ENCODE results near the gene OR4D2. TPM values are rescaled to one million over a fixed set of nuclear protein-coding genes. Genes with fewer than 3 reads are reported as not detected.

The OR4D2 gene
- total and polyA plus RNA-seq, 3 donors from 2014 or later: not detected

DNA sequence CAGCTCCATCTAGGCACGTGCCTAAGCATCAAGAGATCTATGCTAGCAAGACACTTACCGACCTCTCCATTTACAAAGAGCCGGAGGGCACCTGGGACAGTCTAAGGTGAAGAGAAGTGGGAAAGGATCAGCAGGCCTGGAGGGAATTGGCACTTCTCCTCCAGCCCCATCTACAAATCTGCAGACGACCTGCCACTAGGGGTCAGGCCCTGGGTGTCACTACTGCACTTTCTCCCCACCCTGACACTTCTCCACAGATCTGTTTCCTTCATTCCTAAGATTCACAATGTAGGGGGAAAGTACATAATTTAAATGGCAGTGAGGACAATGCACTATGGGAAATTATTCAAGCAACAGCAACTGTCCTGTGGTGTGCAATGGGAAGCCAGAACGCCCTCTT lies 44.1 kb downstream of the OR4D2 start:
- intact Hi-C loops (cut with DNase I; ENCODE audit: low total_unique reads): no loop called here

DNA sequence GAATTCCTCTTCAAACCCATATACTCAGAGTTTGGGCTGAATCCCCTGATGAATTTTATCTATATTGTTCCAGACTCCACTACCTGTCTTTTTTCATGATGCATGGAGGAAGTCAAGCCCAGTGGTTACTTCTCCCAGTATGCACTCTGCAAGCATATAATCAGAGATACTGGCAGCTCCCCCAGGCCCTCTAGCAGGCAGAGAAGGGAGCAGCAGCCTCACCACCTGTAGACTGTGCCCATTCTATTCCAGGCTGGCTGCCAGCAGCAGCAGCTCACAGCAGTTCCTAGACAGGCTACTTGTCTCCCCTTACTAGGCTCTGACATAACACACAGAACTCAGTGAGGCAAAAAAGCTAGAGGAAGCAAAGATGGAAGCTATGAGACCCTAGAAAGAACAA lies 48.9 kb downstream of the OR4D2 start:
- no peaks in the 10 kb centered on the region for H3K36me3 ChIP-seq (ENCODE audit: low read depth, missing control alignments)
- H3K27me3 ChIP-seq: no peaks in the 10 kb centered on the region
- TF ChIP-seq, protein P1, sequence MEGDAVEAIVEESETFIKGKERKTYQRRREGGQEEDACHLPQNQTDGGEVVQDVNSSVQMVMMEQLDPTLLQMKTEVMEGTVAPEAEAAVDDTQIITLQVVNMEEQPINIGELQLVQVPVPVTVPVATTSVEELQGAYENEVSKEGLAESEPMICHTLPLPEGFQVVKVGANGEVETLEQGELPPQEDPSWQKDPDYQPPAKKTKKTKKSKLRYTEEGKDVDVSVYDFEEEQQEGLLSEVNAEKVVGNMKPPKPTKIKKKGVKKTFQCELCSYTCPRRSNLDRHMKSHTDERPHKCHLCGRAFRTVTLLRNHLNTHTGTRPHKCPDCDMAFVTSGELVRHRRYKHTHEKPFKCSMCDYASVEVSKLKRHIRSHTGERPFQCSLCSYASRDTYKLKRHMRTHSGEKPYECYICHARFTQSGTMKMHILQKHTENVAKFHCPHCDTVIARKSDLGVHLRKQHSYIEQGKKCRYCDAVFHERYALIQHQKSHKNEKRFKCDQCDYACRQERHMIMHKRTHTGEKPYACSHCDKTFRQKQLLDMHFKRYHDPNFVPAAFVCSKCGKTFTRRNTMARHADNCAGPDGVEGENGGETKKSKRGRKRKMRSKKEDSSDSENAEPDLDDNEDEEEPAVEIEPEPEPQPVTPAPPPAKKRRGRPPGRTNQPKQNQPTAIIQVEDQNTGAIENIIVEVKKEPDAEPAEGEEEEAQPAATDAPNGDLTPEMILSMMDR (IDR thresholded peaks at IDR 0.05): no peak
- TF ChIP-seq POLR2A (IDR thresholded peaks at IDR 0.05): no peak
- H3K27ac ChIP-seq: no peak overlapping the region
- intact Hi-C loops (cut with DNase I; ENCODE audit: low total_unique reads): no loop called here
- no peaks in the 10 kb centered on the region for H3K9me3 ChIP-seq
- H3K4me3 ChIP-seq: no peak overlapping the region
- no peak for DNase-seq
- H3K4me1 ChIP-seq: peaks cover 4% of the 10 kb centered on the region

More for the DNA sequence above, 44.1 kb downstream of the OR4D2 start:
- H3K36me3 ChIP-seq (ENCODE audit: low read depth, missing control alignments): no peaks in the 10 kb centered on the region
- no peak for DNase-seq
- H3K27me3 ChIP-seq: no peaks in the 10 kb centered on the region
- 89 to 91% methylated on average over 5 of the region's 5 CpGs for WGBS, 2 donors
- no peak overlapping the region for H3K4me3 ChIP-seq
- no peak overlapping the region for H3K27ac ChIP-seq
- no peaks in the 10 kb centered on the region for H3K9me3 ChIP-seq
- TF ChIP-seq POLR2A (IDR thresholded peaks at IDR 0.05): no peak
- TF ChIP-seq, protein P1 (IDR thresholded peaks at IDR 0.05): no peak
- no peaks in the 10 kb centered on the region for H3K4me1 ChIP-seq

DNA sequence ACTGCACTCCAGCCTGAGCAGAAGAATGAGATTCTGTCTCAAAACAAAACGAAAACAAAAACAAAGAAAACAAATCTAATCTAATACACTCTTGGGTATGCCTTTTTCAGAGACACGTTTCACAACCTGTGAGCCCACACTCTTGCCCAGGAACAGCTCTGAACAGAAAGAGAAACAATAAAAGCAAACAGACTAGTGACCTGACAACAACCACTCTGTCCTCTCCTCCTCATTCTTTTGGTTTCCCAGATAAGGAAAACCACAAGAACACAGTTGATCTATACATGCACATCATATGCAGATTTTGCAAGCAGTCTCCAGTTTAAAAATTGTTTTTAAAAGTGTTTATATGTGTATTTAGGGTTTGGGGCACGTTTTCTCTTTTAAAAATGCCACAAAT lies 51.0 kb downstream of the OR4D2 start:
- Histone ChIP-seq H3K4me3 (no peak overlapping the region), H3K4me1 (peaks cover 4% of the 10 kb centered on the region), H3K36me3 (ENCODE audit: low read depth, missing control alignments) (no peaks in the 10 kb centered on the region), H3K27me3 (no peaks in the 10 kb centered on the region), H3K9me3 (no peaks in the 10 kb centered on the region), H3K27ac (no peak overlapping the region)
- intact Hi-C loops (cut with DNase I; ENCODE audit: low total_unique reads): no loop called here
- no peak for DNase-seq
- TF ChIP-seq, protein P1 (IDR thresholded peaks at IDR 0.05): no peak
- TF ChIP-seq POLR2A (IDR thresholded peaks at IDR 0.05): no peak
- 59 to 71% methylated on average over 3 of the region's 3 CpGs for WGBS, 2 donors

DNA sequence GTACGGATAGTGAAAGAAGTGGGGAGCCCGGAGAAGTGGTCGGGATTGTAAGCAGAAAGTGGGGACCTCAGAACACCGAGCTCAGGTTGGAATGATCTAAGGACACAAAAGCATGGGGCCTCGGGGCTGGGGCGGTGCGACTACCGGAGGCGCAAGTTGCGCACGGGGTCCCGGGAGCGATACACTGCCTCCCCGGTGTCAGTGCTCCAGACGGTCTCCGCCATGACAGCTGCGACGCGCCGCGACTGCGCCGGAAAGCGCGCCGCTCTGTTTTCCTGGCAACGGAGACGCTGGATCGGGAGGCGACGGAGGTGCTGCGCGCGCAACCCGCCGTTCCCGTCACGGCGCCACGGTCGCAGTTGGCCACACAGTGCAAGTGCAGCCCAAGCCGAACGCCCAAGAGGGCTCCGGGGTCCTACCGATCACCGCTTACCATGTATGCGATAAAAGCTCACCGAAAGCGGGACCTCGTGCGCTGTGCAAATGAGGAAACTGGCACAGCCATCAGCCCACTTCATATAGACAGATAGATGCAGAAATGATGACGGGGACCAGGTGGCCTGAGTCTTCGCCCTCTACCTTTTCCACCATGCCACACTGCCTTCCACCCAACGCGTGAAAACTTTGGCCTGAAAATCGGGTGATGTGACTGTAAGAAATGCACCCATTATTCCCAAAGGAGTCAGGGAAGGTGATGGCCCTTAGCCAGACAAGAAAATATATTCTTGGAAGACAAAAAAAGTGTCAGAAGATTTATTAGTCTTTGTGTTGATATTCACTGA lies 52.4 kb downstream of the OR4D2 start, which contains the start of gene MKS1:
TSS of gene MKS1 (minus strand) at position 249 of the 782 bp plus-strand sequence. CDS start at position 224, 25 bp downstream.
- no peaks in the 10 kb centered on the region for H3K36me3 ChIP-seq (ENCODE audit: low read depth, missing control alignments)
- WGBS, 2 donors: 3% methylated on average over 36 to 56 of the region's 56 CpGs
- no peak for TF ChIP-seq POLR2A (IDR thresholded peaks at IDR 0.05)
- TF ChIP-seq, protein P1 (IDR thresholded peaks at IDR 0.05): peak; percentile 57 to 82 (median 75)
- intact Hi-C loops (cut with DNase I; ENCODE audit: low total_unique reads): no loop called here
- H3K9me3 ChIP-seq: no peaks in the 10 kb centered on the region
- H3K4me1 ChIP-seq: peaks cover 4% of the 10 kb centered on the region
- H3K4me3 ChIP-seq: peak within 1 kb of the TSS; percentile 62 to 89
- DNase-seq: peak; percentile 96
- peak within 1 kb of the TSS; percentile 51 to 62 for H3K27ac ChIP-seq
- no peaks in the 10 kb centered on the region for H3K27me3 ChIP-seq

DNA sequence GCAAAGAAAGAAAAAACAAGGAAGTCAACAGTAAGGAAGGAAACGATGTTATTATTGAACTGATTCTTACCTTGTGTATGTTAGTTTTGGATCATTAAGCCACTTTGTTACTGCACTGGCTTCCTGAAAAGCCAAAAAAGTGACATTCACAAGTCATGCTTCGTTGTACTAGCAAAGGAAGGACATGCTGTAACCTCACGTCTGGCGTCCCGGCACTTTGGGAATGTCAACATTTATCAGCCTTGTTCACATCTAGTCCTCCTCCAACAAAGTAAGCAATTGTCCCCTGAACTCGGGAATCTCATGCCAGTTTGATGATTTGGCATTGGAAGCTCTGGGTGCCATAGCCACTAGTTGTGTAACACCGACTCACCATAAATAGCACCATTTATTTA lies 53.0 kb downstream of the OR4D2 start:
- Histone ChIP-seq H3K9me3 (no peaks in the 10 kb centered on the region), H3K4me1 (peaks cover 4% of the 10 kb centered on the region), H3K27ac (peak overlapping the region; percentile 3 to 51), H3K36me3 (ENCODE audit: low read depth, missing control alignments) (no peaks in the 10 kb centered on the region), H3K27me3 (no peaks in the 10 kb centered on the region), H3K4me3 (peak overlapping the region; percentile 62 to 89)
- no peak for TF ChIP-seq POLR2A (IDR thresholded peaks at IDR 0.05)
- TF ChIP-seq, protein P1 (IDR thresholded peaks at IDR 0.05): no peak
- intact Hi-C loops (cut with DNase I; ENCODE audit: low total_unique reads): no loop called here
- WGBS, 2 donors: 26 to 28% methylated on average over 7 of the region's 7 CpGs
- peak; percentile 21 for DNase-seq

Measured in testis (tissue), 3 donors.